Globus pallidus (tissue), 1 donor: Measurements from ENCODE around the gene CRYBB1.
A peak's percentile ranks its signal among the peaks of the same experiment; 100 is the strongest.

Source experiments
- DNase-seq: peaks from one replicate; pipeline ENCODE4 v3.0.0-alpha.2; 2015; ENCODE audit warnings: low spot score

The CRYBB1 gene

GRCh38 chr22:26606611-26607010 lies 11.2 kb downstream of the CRYBB1 start:
- DNase-seq = no peak

GRCh38 chr22:26604368-26604767 lies 13.5 kb downstream of the CRYBB1 start:
- DNase-seq = no peak

- no peak for DNase-seq
Measured at GRCh38 chr22:26602127-26602526, 15.7 kb downstream of the CRYBB1 start.

DNA sequence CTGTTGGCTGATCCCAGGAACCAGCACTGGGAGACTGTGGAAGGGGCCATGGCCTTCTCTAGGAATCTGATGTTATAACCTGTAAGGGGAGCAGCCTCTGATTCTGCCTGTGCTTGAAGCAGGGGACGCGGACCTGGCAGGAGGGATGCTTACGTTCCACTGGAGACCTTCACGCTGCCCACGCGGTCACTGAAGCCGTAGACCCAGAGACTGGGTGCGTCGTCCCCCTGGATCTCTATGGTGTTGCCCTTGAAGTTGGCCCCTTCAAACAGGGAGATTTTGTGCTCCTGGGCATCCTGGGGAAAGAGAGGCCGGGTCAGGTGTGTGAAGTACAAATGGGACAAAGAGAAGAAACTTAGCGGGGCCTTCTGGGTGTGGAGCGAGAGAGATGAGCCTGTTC lies 16.1 kb downstream of the CRYBB1 start:
- DNase-seq = no peak

GRCh38 chr22:26599505-26599904 lies 18.3 kb downstream of the CRYBB1 start:
- DNase-seq = no peak

GRCh38 chr22:26597480-26597879 lies 20.3 kb downstream of the CRYBB1 start:
- DNase-seq = no peak

DNA sequence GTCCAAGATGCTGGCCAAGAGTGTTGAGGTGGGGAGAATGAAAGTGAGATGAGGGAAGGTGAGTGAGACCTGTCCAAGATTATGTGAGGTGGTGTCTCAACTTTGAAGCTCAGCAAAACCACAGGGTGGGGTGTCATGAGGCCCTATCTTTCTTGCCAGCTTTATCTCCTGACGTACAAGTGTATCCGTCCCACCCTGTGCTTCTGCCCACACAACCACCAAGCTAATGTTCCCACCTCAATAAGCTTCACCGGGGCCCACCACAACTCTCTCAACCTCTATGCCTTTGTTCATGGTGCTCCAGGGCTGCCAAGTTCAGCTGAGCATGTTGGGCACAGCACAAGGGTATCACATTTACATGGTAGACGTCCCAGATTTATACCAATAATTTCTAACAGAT lies 20.8 kb downstream of the CRYBB1 start:
- no peak for DNase-seq

DNA sequence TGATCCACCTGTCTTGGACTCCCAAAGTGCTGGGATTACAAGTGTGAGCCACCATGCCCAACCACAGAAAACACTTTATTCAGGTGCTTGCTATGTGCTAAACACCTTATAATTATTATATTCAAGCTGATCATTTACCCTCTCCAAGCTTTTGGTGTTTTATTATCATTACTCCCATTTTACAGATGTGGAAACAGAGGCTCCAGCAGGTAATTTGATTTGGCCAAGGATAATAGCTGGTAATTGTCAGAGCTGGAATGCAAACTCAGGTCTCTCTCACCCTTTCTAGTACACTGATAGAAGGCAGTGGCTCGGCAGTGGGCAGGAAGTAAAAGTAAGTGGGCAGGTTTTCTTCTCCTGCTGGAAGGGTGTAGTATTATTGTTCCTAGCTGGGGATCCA lies 24.1 kb downstream of the CRYBB1 start:
- DNase-seq = no peak

DNA sequence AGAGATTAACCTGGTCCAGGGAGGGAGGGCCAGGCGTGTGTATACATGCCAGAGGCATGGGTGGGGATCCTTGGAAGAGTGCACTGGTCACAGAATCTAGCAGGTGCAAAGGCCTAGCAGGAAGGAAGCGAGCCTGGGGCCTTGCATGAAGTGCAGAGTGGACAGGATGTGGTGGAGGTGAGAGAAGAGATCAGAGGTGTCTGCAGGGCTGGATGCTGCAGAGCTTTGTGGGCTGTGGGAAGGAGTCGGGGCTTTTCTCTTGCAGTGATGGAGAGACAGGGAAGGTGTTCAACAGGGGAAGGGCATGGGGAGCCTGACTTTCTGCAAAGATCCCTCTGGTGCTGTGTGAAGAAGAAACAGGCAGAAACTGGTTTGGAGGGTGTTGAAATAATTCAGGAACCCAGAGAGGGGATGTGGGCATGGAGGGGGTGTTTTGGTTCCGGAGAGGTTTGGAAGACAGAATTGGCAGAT lies 25.4 kb downstream of the CRYBB1 start:
- DNase-seq = no peak

DNA sequence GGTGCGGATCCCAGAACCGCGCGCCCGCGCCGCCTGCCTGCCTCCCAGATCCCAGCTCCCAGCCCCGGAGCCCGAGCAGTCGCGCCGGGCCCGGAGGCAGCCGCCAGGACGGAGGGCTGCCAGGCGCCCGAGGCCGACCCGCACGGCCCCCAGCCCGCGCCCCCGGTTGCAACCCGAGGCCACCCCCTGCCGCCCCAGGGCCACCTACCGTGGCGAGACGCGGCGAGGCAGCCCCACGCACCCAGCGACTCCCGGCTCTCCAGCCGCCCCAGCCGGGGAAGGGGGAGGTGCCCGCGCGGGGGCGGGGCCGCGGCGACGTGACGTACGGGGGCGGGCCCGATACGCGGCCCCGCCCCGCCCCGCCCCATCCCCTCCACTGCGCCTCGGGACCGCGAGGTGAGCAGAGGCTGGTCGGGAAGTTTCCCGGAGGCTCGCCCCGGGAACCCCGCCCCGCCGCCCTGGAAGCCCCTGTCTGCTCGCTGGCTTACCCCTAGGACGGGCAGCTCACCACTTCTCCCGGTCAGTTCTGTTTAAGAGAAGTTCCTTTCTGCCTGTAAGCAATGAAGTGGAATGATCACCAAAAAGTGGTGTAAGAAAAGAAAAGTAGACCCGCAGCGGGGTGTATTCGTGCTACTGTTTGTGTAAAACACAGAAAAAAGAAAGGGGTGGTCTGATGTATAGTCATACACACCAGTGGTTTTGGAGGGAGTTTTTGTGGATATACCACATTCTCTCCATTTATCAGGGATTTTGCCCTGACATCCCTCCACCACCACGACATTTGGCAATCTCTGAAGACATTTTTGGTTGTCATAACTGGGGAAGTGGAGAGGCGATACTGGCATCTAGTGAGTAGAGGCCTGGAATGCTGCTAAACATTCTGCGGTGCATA lies 27.7 kb downstream of the CRYBB1 start, which contains the start of gene TPST2:
TSS of gene TPST2 (minus strand) at position 288 of the 892 bp plus-strand sequence. CDS start 48,502 bp downstream, outside the sequence.
- DNase-seq = peak; percentile 56

- DNase-seq = no peak
Measured at GRCh38 chr22:26589367-26589844, 28.4 kb downstream of the CRYBB1 start.

GRCh38 chr22:26588729-26589366 lies 29.0 kb downstream of the CRYBB1 start:
- DNase-seq = no peak

GRCh38 chr22:26587991-26588613 lies 29.7 kb downstream of the CRYBB1 start:
- no peak for DNase-seq

GRCh38 chr22:26586556-26587325 lies 31.1 kb downstream of the CRYBB1 start:
- DNase-seq = no peak

DNA sequence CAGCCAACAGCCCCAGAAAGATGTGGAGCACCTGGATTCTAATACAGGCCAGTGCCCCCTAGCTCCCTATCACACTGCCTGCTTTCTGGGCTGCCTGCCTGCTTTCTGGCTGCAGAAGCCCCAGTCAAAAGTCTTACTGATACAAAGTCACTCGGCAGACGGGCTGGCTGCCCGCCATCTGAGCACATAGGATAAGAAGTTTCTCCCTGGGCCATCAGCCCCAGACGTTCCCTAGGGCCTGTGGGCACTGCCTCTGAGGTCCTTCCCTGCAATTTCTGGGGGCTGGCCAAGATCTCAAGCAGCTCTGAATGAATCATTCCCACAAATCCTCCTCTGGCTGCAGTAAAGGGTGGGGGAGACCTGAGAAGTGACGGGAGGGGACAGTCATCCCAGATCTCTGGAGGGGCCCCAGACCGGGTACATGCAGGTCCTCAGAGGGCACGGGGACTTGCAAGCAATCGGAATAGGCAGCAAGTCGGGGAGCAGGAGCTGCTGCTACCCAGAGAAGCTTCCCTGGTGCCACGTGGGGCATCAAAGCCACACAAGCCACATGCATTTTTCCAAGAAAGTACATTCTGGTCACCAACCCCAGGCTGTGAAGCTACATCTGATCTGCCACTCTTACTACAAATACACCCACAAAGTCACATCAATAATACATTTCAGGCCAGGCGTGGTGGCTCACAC lies 32.6 kb downstream of the CRYBB1 start:
- DNase-seq = no peak

- DNase-seq = no peak
Measured at GRCh38 chr22:26584010-26584409, 33.8 kb downstream of the CRYBB1 start.

DNA sequence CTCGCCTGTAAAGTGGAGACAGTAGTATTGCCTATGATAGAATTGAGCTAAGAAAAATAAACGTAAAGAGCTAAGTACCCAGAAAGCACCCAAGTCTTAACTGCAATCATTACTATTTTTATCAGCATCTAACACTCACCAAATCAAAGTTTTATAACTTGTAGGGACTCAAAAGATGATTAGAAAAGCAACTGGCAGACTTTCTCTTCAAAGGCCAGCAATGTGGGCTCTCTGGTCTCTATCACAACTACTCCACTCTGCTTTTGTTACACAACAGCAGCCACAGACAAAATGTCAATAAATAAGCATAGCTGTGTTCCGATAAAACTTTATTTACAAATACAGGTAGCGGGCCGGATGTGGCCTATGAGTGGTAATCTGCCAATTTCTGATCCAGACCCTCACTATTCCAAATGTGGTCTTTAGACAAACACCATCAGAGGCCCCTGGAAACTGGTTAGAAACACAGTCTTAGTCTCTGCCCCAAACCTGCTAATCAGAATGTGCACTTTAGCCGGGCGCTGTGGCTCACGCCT lies 36.1 kb downstream of the CRYBB1 start:
- no peak for DNase-seq

DNA sequence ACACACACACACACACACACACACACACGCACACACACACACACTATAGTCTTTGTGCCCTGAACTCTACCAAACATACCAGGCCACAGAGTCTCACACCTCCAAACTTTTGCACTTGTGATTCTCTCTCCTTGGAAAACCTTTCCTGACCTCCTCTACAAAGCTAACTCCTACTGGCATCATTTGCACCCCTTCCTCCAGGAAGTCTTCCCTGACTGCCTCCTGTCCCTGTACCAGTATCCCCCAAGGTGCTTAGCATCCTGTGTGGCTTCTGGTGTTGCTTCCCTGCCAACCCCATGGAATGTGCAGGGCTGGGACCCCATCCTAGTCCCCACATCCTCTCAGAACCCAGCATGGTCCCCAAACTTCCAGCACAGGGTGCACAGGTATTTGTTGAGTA lies 36.8 kb downstream of the CRYBB1 start:
- no peak for DNase-seq

DNA sequence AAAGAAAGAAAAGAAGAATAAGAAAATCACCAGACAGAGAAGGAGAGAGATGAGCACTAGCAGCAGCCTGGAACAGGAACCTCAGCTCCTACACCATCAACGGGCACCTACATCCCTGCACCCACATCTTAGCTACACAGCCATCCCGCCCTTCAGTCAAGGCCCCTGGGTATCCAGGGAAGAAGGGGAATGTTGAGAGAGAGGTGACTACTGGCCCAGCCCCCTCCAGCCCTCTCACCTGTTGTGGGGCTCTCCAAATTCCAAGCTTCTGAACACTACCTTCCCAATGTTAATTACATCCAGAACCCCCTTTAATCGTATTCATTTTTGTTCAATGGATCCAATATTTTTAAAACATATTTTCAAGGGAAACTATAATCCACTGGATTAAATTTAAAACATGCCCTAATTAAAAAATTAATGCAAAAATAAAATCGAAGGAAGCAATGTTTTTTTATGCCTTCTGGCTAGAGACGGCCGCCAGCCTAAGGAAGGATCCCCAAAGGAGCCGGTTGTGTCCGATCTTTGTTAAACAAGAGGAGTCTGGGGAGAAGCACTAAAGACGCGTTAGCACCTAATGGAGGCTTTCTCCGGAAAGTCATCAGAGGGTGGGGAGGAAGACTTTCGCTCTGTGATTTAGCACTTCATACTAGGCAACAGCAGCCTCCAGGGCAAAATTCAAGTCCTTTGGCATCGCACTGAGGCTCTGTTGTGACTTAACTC lies 37.4 kb downstream of the CRYBB1 start:
- no peak for DNase-seq

GRCh38 chr22:26579331-26579886 lies 38.4 kb downstream of the CRYBB1 start:
- no peak for DNase-seq
